Measurements from ENCODE around the gene HOXA3. TPM values are rescaled to one million over a fixed set of nuclear protein-coding genes. Genes with fewer than 3 reads are reported as not detected.

The HOXA3 gene
- total and polyA plus RNA-seq, 10 donors: 0.51 to 6.1 (median 1.7) TPM

GRCh38 chr7:27119412-27119911, 32.9 kb downstream of the HOXA3 start:
- DNase-seq: no peak
- no peaks in the 10 kb centered on the region for H3K9me3 ChIP-seq
- TF ChIP-seq POLR2A (IDR thresholded peaks at IDR 0.05) (no peak), POLR2AphosphoS5 (IDR thresholded peaks at IDR 0.05) (no peak)
- TF ChIP-seq, protein P1, sequence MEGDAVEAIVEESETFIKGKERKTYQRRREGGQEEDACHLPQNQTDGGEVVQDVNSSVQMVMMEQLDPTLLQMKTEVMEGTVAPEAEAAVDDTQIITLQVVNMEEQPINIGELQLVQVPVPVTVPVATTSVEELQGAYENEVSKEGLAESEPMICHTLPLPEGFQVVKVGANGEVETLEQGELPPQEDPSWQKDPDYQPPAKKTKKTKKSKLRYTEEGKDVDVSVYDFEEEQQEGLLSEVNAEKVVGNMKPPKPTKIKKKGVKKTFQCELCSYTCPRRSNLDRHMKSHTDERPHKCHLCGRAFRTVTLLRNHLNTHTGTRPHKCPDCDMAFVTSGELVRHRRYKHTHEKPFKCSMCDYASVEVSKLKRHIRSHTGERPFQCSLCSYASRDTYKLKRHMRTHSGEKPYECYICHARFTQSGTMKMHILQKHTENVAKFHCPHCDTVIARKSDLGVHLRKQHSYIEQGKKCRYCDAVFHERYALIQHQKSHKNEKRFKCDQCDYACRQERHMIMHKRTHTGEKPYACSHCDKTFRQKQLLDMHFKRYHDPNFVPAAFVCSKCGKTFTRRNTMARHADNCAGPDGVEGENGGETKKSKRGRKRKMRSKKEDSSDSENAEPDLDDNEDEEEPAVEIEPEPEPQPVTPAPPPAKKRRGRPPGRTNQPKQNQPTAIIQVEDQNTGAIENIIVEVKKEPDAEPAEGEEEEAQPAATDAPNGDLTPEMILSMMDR (IDR thresholded peaks at IDR 0.05 in 8 of 11, conservative IDR thresholded peaks at IDR 0.05 in 3 of 11): no peak
- intact Hi-C loops (cut with DNase I; ENCODE audit: low total_unique reads): loop anchor here (10.0 kb wide), 1 partner anchor 365 kb away; no protein-coding TSS in a partner anchor
- no peaks in the 10 kb centered on the region for H3K27me3 ChIP-seq (replicated peaks in 1 of 7)
- peak overlapping the region in 2 of 8 donors; percentile 85 to 89 for H3K27ac ChIP-seq
- peaks cover 0 to 34% (median 12%) of the 10 kb centered on the region in 6 donors for H3K4me1 ChIP-seq
- H3K4me3 ChIP-seq: no peak overlapping the region
- H3K36me3 ChIP-seq: no peaks in the 10 kb centered on the region
- 31 to 68% (median 57%) methylated on average over 1 of the region's 1 CpG for WGBS, 5 donors

DNA sequence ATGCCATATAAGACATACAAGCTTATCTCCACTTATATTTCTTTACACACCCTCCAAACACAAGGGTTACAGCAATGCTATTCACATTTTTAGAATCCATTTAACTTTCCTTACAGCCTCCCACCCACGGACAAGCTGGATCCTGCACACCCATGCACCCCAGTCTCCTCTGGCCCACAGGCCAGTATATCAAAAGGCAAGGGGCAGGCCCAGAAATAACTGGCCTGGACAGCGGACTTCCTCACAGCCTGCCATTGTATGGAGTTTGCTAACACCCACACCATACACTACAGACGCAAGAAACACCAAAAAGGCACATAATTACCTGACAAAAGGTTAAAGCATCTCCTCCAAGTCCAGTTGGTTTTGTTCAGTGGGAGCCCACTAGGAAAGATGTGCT, 33.8 kb downstream of the HOXA3 start:
- no peak for TF ChIP-seq POLR2AphosphoS5 (IDR thresholded peaks at IDR 0.05)
- H3K9me3 ChIP-seq: no peaks in the 10 kb centered on the region
- no peak for DNase-seq
- intact Hi-C loops (cut with DNase I; ENCODE audit: low total_unique reads): loop anchor here (10.0 kb wide), 1 partner anchor 364 kb away; no protein-coding TSS in a partner anchor
- H3K4me3 ChIP-seq: peak overlapping the region in 6 of 8 donors; percentile 8 to 59 (median 28)
- H3K27me3 ChIP-seq (replicated peaks in 1 of 7): no peaks in the 10 kb centered on the region
- H3K36me3 ChIP-seq: no peaks in the 10 kb centered on the region
- 57 to 78% (median 75%) methylated on average over 3 of the region's 3 CpGs for WGBS, 5 donors
- H3K4me1 ChIP-seq: peaks cover 0 to 38% (median 12%) of the 10 kb centered on the region in 6 donors
- peak overlapping the region in 6 of 8 donors; percentile 32 to 89 (median 72) for H3K27ac ChIP-seq

- H3K36me3 ChIP-seq: no peaks in the 10 kb centered on the region
- no peak for DNase-seq
- intact Hi-C loops (cut with DNase I; ENCODE audit: low total_unique reads): loop anchor here (10.0 kb wide), 1 partner anchor 363 kb away; no protein-coding TSS in a partner anchor
- H3K4me1 ChIP-seq: peaks cover 0 to 40% (median 12%) of the 10 kb centered on the region in 6 donors
- H3K4me3 ChIP-seq: peak overlapping the region in 6 of 8 donors; percentile 8 to 59 (median 28)
- TF ChIP-seq, protein P1 (IDR thresholded peaks at IDR 0.05 in 8 of 11, conservative IDR thresholded peaks at IDR 0.05 in 3 of 11): no peak
- TF ChIP-seq POLR2AphosphoS5 (IDR thresholded peaks at IDR 0.05): peak in 2 of 3 donors; percentile 35 to 61
- no peak for TF ChIP-seq POLR2A (IDR thresholded peaks at IDR 0.05)
- WGBS, 5 donors: 64 to 75% (median 70%) methylated on average over 19 of the region's 19 CpGs
- no peaks in the 10 kb centered on the region for H3K9me3 ChIP-seq
- H3K27me3 ChIP-seq (replicated peaks in 1 of 7): no peaks in the 10 kb centered on the region
- H3K27ac ChIP-seq: peak overlapping the region in 7 of 8 donors; percentile 35 to 89 (median 71)
Measured at GRCh38 chr7:27117887-27118491, 34.4 kb downstream of the HOXA3 start.

DNA sequence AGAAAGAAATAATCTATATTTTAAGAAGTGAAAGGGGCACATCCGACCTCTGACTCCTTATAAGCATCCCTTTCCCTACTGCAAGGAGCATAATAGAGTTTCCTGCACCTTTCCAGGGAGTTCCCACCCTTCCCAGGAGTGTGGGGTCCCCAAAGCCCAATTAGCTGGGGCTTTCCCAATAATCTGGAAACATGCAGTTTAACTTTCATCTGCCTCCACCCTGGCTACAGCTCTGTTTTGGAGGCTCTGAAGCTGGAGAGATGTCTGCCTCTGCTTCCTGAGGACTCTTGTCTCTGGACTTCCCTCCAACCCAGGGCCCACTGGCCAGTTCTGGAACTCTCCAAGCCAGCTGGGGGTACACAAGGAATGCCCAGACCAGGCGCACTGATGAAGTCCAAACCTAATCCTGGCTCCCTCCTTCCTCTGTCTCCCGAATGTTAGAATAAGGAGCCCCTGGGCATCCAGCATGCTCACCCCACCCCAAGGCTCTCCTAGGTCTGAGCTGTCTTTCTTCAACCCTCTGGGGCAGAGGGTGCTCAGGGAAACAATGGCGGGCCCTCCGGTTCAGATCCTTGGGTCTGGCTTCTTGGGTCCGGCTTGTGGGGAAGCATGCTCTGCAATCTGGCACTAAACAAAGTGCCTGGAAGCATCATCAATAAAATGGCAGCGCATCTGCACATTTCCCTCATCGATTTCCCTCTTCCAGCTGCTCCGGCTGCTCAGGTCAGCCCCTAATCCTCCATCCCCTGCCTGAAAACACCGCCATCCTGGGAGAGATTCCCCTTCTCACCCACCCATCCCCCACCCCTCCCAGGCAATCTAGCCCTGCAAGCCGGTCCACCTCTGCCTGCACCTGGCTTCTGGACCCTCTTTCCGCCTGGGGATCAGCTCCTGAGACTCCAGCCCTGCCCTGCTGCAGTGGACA, 35.2 kb downstream of the HOXA3 start:
- TF ChIP-seq POLR2AphosphoS5 (IDR thresholded peaks at IDR 0.05): no peak
- TF ChIP-seq, protein P1 (IDR thresholded peaks at IDR 0.05 in 8 of 11, conservative IDR thresholded peaks at IDR 0.05 in 3 of 11): no peak
- no peak for TF ChIP-seq POLR2A (IDR thresholded peaks at IDR 0.05)
- intact Hi-C loops (cut with DNase I; ENCODE audit: low total_unique reads): loop anchor here (10.0 kb wide), 1 partner anchor 362 kb away; no protein-coding TSS in a partner anchor
- Histone ChIP-seq H3K36me3 (no peaks in the 10 kb centered on the region), H3K27ac (peak overlapping the region in 7 of 8 donors; percentile 35 to 89 (median 71)), H3K4me3 (peak overlapping the region in 6 of 8 donors; percentile 3 to 59 (median 20)), H3K4me1 (peaks cover 0 to 48% (median 19%) of the 10 kb centered on the region in 6 donors), H3K9me3 (no peaks in the 10 kb centered on the region), H3K27me3 (replicated peaks in 1 of 7) (no peaks in the 10 kb centered on the region)
- DNase-seq: no peak
- WGBS, 5 donors: 59 to 82% (median 79%) methylated on average over 12 of the region's 12 CpGs

Measured in spleen (tissue), 11 donors.